HEK293 (cell line): Measurements from ENCODE around the gene SPACA9.

Experiments used
- CTCF ChIP-seq: fragments of 450-650 bp; formaldehyde crosslinking; IDR thresholded peaks from 2 replicates; pipeline ENCODE4 v1.5.1; 2016; ENCODE audit warnings: missing biosample characterization, missing genetic modification characterization
- SP2 ChIP-seq: fragments of 450-650 bp; formaldehyde crosslinking; IDR thresholded peaks from 2 replicates; pipeline ENCODE4 v1.5.1; 2016; ENCODE audit warnings: missing biosample characterization, missing genetic modification characterization
- ZNF10 ChIP-seq: fragments of 450-650 bp; formaldehyde crosslinking; IDR thresholded peaks from 2 replicates; pipeline ENCODE4 v1.5.1; 2017; ENCODE audit warnings: missing biosample characterization, missing genetic modification characterization
- ZNF416 ChIP-seq: fragments of 450-650 bp; formaldehyde crosslinking; IDR thresholded peaks from 2 replicates; pipeline ENCODE4 v1.5.1; 2016; ENCODE audit warnings: missing biosample characterization, missing genetic modification characterization
- ZNF530 ChIP-seq: fragments of 450-650 bp; formaldehyde crosslinking; IDR thresholded peaks from 2 replicates; pipeline ENCODE4 v1.5.1; 2016; ENCODE audit warnings: low read depth, missing biosample characterization, missing genetic modification characterization
- ZNF654 ChIP-seq: fragments of 450-650 bp; formaldehyde crosslinking; IDR thresholded peaks from 2 replicates; pipeline ENCODE4 v1.5.1; 2016; ENCODE audit warnings: low read depth, missing biosample characterization, missing genetic modification characterization

DNA sequence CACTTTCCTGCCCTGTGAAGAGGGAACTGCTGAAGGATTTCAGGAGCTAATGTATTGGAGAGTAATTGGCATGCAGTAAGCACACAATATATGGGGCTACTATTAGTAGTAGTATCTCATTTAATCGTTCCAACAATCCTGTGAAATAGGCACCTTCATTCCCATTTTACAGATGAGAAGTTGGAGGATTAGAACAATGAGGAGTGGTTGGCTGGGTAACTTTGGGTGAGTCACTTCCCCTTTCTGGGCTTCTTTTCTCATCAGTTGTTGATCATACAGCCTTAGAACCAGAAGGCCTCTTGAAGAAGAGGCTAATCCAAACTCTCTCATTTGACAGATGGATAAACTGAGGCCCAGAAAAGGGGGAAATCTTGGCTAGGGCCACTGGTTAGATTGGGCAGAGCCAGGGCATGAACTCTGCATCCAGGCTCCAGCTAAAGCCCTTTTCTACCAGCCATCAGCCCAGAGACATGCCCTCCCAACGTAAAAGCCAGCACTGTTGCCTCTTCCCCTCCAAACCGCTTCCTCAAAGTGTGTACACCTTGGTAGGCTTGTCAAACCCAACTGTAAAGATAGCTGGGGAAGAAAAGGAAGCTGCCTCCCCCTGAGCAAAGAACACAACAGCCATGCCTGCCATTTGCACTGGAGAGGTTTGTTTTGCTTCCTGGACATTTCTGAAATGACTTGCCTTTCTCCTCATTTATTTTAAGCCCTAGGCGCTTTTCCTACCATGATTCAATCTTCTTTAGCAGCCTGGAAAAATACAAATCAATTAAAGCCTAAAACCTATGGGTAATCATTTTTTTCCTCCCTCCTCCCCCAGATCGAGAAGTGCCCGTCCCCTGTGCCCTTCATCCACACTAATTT is 992 bp downstream of the SPACA9 start:
- TF ChIP-seq ZNF10 (tag by site-specific recombination) (no peak), ZNF654 (tag by site-specific recombination) (no peak), ZNF530 (tag by site-specific recombination) (no peak), ZNF416 (tag by site-specific recombination) (no peak), CTCF (tag by site-specific recombination) (no peak), SP2 (tag by site-specific recombination) (no peak)
